Astrocyte (in vitro differentiated cells and primary cell): ENCODE measurements around the gene GLRA1.

ENCODE experiments used
- CTCF ChIP-seq: IDR thresholded peaks from 2 replicates; pipeline ENCODE4 v1.5.1; 2011; ENCODE audit warnings: low read depth, mild to moderate bottlenecking, inconsistent platforms, low read length, moderate library complexity; ENCODE audit not compliant: insufficient read depth
- EZH2 ChIP-seq: IDR thresholded peaks from 2 replicates; pipeline ENCODE4 v1.6.1; 2012; ENCODE audit warnings: mild to moderate bottlenecking, low read length, inconsistent platforms; ENCODE audit not compliant: insufficient read depth

- TF ChIP-seq EZH2 (no peak), CTCF (no peak)
Measured at GRCh38 chr5:151904127-151904526, 20.5 kb downstream of the GLRA1 start.
